Right lobe of liver (tissue), 4 donors: Measurements from ENCODE around the gene LINC01488.

Experiments
- POLR2A ChIP-seq: fragments of 450-650 bp; IDR thresholded peaks from one replicate; pipeline ENCODE4 v1.6.1; 2017; ENCODE audit warnings: antibody characterized with exemption, mild to moderate bottlenecking
- TF ChIP-seq, protein P1 (sequence below), 4 donors: fragments of 200-600 bp in 3 of 4; fragments of 450-650 bp in 1 of 4; IDR thresholded peaks; one replicate each; pipeline versions ENCODE4 v1.5.1 to v1.8.0; 2016 to 2022; ENCODE audit warnings: antibody characterized with exemption in 4 of 4, mild to moderate bottlenecking in 2 of 4
- donor health status: DM: no; HTN: no; CAD: no.
- donor health status: DM: no; HTN: no; CAD: no.
- donor health status: DM: no; HTN: yes; CAD: no.

DNA sequence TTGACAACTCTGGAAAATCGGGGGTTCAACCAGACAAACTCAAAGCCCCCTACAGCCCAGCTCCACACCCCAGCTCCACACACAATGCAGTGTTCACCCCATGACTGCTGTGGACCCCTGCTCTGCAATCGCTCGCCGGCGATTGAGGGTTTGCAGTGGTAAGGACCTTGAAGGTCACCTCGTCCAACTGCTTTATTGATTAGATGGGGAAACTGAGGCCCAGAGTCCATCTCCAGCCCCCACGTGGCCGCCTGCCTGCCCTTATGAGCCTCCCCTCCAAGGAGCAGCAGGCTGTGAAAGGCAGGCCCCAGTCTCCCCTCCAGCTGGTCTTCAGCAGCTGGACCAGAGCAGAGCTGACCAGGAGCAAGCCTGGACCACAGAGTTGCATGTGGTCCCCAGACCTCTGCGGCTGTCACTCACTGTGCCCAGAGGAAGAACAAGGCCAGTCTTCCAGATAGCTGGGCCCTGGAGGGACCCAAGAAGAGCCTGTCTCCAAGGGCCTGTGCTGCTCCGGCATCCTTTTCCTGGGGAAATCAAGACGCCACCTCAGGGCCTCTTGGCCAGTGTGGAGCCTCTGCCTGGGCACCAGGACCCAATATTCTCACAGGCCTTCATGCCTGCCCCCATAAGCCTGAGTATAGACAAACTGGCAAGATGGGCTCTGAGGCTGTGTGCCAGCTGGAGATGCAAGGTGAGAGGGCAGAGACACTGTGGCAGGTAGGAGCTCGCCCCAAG, 8.8 kb upstream of the LINC01488 start:
- TF ChIP-seq, protein P1, sequence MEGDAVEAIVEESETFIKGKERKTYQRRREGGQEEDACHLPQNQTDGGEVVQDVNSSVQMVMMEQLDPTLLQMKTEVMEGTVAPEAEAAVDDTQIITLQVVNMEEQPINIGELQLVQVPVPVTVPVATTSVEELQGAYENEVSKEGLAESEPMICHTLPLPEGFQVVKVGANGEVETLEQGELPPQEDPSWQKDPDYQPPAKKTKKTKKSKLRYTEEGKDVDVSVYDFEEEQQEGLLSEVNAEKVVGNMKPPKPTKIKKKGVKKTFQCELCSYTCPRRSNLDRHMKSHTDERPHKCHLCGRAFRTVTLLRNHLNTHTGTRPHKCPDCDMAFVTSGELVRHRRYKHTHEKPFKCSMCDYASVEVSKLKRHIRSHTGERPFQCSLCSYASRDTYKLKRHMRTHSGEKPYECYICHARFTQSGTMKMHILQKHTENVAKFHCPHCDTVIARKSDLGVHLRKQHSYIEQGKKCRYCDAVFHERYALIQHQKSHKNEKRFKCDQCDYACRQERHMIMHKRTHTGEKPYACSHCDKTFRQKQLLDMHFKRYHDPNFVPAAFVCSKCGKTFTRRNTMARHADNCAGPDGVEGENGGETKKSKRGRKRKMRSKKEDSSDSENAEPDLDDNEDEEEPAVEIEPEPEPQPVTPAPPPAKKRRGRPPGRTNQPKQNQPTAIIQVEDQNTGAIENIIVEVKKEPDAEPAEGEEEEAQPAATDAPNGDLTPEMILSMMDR (IDR thresholded peaks at IDR 0.05), result no peak
- no peak for TF ChIP-seq POLR2A
